AG09309 (cell line): ENCODE data around the gene LCT.
A peak's percentile ranks its signal among the peaks of the same experiment; 100 is the strongest.

Experiments
- DNase-seq: peaks from one replicate; pipeline ENCODE4 v3.0.0-alpha.2; 2010; ENCODE audit warnings: low read depth
- H3K4me3 ChIP-seq: 2 replicates; pipeline ENCODE4 v1.5.1; 2011; ENCODE audit warnings: mild to moderate bottlenecking, low read depth, low read length, moderate library complexity; ENCODE audit not compliant: control insufficient read depth
- CTCF ChIP-seq: IDR thresholded peaks from 2 replicates; pipeline ENCODE4 v1.5.1; 2011; ENCODE audit warnings: mild to moderate bottlenecking, low read depth, low read length, inconsistent platforms; ENCODE audit not compliant: insufficient read depth, control insufficient read depth; ENCODE audit errors: missing control alignments

The LCT gene

GRCh38 chr2:135874777-135875365 lies 37.9 kb upstream of the LCT start:
- TF ChIP-seq CTCF: no peak
- no peak for DNase-seq
- peak overlapping the region; percentile 76 for H3K4me3 ChIP-seq

GRCh38 chr2:135870571-135870970 lies 33.6 kb upstream of the LCT start:
- TF ChIP-seq CTCF: no peak
- DNase-seq: no peak
- H3K4me3 ChIP-seq: no peak overlapping the region

GRCh38 chr2:135863233-135863632 lies 26.2 kb upstream of the LCT start:
- DNase-seq: no peak
- TF ChIP-seq CTCF: no peak
- H3K4me3 ChIP-seq: no peak overlapping the region

- no peak for DNase-seq
- no peak overlapping the region for H3K4me3 ChIP-seq
- no peak for TF ChIP-seq CTCF
These were observed 25.7 kb upstream of the LCT start for GRCh38 chr2:135862718-135863117.

GRCh38 chr2:135853401-135853800 lies 16.4 kb upstream of the LCT start:
- H3K4me3 ChIP-seq: no peak overlapping the region
- DNase-seq: no peak
- no peak for TF ChIP-seq CTCF

GRCh38 chr2:135851858-135852257 lies 14.9 kb upstream of the LCT start:
- no peak for DNase-seq
- no peak for TF ChIP-seq CTCF

More at GRCh38 chr2:135851858-135852257, 14.9 kb upstream of the LCT start:
- no peak overlapping the region for H3K4me3 ChIP-seq
